Measurements from ENCODE around the gene ARMS2.

GRCh38 chr10:122505885-122506645 lies 51.6 kb downstream of the ARMS2 start:
- TF ChIP-seq, protein P1, sequence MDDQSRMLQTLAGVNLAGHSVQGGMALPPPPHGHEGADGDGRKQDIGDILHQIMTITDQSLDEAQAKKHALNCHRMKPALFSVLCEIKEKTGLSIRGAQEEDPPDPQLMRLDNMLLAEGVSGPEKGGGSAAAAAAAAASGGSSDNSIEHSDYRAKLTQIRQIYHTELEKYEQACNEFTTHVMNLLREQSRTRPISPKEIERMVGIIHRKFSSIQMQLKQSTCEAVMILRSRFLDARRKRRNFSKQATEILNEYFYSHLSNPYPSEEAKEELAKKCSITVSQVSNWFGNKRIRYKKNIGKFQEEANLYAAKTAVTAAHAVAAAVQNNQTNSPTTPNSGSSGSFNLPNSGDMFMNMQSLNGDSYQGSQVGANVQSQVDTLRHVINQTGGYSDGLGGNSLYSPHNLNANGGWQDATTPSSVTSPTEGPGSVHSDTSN (IDR thresholded peaks at IDR 0.05), result no peak
- TF ChIP-seq RFX5 (IDR thresholded peaks at IDR 0.05; ENCODE audit: low read length) (no peak), NFIC (IDR thresholded peaks at IDR 0.05; ENCODE audit: borderline replicate concordance) (no peak), GATA2 (CRISPR knock-in tag; IDR thresholded peaks at IDR 0.05) (no peak), EZH2phosphoT487 (IDR thresholded peaks at IDR 0.05; ENCODE audit: borderline replicate concordance, low read depth) (no peak), YY1 (IDR thresholded peaks at IDR 0.05; ENCODE audit: low read depth) (no peak)
- TF ChIP-seq, protein P2, sequence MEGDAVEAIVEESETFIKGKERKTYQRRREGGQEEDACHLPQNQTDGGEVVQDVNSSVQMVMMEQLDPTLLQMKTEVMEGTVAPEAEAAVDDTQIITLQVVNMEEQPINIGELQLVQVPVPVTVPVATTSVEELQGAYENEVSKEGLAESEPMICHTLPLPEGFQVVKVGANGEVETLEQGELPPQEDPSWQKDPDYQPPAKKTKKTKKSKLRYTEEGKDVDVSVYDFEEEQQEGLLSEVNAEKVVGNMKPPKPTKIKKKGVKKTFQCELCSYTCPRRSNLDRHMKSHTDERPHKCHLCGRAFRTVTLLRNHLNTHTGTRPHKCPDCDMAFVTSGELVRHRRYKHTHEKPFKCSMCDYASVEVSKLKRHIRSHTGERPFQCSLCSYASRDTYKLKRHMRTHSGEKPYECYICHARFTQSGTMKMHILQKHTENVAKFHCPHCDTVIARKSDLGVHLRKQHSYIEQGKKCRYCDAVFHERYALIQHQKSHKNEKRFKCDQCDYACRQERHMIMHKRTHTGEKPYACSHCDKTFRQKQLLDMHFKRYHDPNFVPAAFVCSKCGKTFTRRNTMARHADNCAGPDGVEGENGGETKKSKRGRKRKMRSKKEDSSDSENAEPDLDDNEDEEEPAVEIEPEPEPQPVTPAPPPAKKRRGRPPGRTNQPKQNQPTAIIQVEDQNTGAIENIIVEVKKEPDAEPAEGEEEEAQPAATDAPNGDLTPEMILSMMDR (IDR thresholded peaks at IDR 0.05), result no peak
- TF ChIP-seq, protein P3, sequence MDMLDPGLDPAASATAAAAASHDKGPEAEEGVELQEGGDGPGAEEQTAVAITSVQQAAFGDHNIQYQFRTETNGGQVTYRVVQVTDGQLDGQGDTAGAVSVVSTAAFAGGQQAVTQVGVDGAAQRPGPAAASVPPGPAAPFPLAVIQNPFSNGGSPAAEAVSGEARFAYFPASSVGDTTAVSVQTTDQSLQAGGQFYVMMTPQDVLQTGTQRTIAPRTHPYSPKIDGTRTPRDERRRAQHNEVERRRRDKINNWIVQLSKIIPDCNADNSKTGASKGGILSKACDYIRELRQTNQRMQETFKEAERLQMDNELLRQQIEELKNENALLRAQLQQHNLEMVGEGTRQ (IDR thresholded peaks at IDR 0.05; ENCODE audit: borderline replicate concordance, low read depth, low read length), result no peak
